Panc1 (cell line): ENCODE measurements around the gene C1orf167. TPM values are rescaled to one million over a fixed set of nuclear protein-coding genes. Genes with fewer than 3 reads are reported as not detected.

Source experiments
- ATAC-seq: fragments of 200-7000 bp; cut with Tn5 transposase; 2 replicates; pipeline ENCODE4 v1.9.1; 2020; ENCODE audit warnings: mild to moderate bottlenecking, moderate library complexity
- BruUV-seq: library from RNA; stranded (reverse); fragments of 400-500 nt; replicated peaks from 2 replicates; lab custom pipeline; 2021; lab: Mats Ljungman, UMichigan
- CTCF ChIA-PET: fragments of 300-600 bp; sonication (Branson Sonifier 250); formaldehyde crosslinking; loops from one replicate; lab custom pipeline; 2022; ENCODE audit warnings: antibody characterized with exemption; lab: Charles Lee
- POLR2A ChIA-PET: fragments of 300-600 bp; sonication (Branson Sonifier 250); formaldehyde crosslinking; loops from one replicate; lab custom pipeline; 2022; ENCODE audit warnings: antibody characterized with exemption; lab: Charles Lee
- DNase-seq: peaks from one replicate; pipeline ENCODE4 v3.0.0-alpha.2; 2010; ENCODE audit warnings: low read depth, low spot score
- H3K27ac ChIP-seq: 2 replicates; pipeline ENCODE4 v1.5.1; 2011; ENCODE audit warnings: mild to moderate bottlenecking, low read length, inconsistent platforms
- H3K27me3 ChIP-seq: fragments of 200-500 bp; sonication (Bioruptor generic); 2 replicates; pipeline ENCODE4 v1.6.0; 2014; ENCODE audit warnings: low read length, inconsistent platforms; ENCODE audit not compliant: control insufficient read depth, insufficient read depth
- H3K36me3 ChIP-seq: fragments of 200-500 bp; sonication (Bioruptor generic); 2 replicates; pipeline ENCODE4 v1.5.1; 2014; ENCODE audit warnings: inconsistent platforms, mild to moderate bottlenecking, low read length, moderate library complexity; ENCODE audit not compliant: control insufficient read depth, insufficient read depth
- H3K4me1 ChIP-seq: 2 replicates; pipeline ENCODE4 v1.5.1; 2011; ENCODE audit warnings: inconsistent platforms, mild to moderate bottlenecking, low read length, moderate library complexity; ENCODE audit not compliant: control insufficient read depth, insufficient read depth
- H3K4me3 ChIP-seq, 2 experiments: 2 replicates each; pipeline ENCODE4 v1.5.1; 2011 to 2012; ENCODE audit warnings: low read depth in 2 of 2, low read length in 2 of 2, mild to moderate bottlenecking in 2 of 2, inconsistent platforms in 1 of 2, moderate library complexity in 1 of 2
- H3K9me3 ChIP-seq: fragments of 200-500 bp; sonication (Bioruptor generic); 2 replicates; pipeline ENCODE4 v1.5.1; 2014; ENCODE audit warnings: low read depth, mild to moderate bottlenecking, inconsistent platforms, low read length, moderate library complexity; ENCODE audit not compliant: control insufficient read depth, insufficient read depth
- POLR2AphosphoS5 ChIP-seq: IDR thresholded peaks from 2 replicates; pipeline ENCODE4 v1.6.1; 2012; ENCODE audit warnings: mild to moderate bottlenecking, low read depth, low read length, moderate library complexity
- SIN3A ChIP-seq: IDR thresholded peaks from 2 replicates; pipeline ENCODE4 v1.6.1; 2012; ENCODE audit warnings: low read depth, mild to moderate bottlenecking, low read length, moderate library complexity, borderline replicate concordance; ENCODE audit not compliant: insufficient read depth
- TCF7L2 ChIP-seq: IDR thresholded peaks from 2 replicates; pipeline ENCODE4 v1.6.1; 2011; ENCODE audit warnings: mild to moderate bottlenecking, low read depth, low read length, inconsistent platforms
- in situ Hi-C: cut with HindIII; loops from 2 replicates; pipeline ENCODE4 v1.10.0; 2016; ENCODE audit warnings: low sequenced_read_pairs, low pct_unique_long_range_greater_than_20kb
- intact Hi-C: fragments of 100-400 bp; cut with micrococcal nuclease; formaldehyde crosslinking; loops from one replicate; pipeline ENCODE4 v1.10.0; 2022; ENCODE audit not compliant: unreplicated experiment
- total RNA-seq: library from RNA; stranded (reverse); gene quantifications from one replicate; pipeline ENCODE4 v1.2.1, GENCODE V29; 2021; ENCODE audit not compliant: unreplicated experiment
- TF ChIP-seq, protein P1 (sequence below), 2 experiments: IDR thresholded peaks; 2 replicates each; pipeline ENCODE4 v1.6.1; 2011 to 2012; ENCODE audit warnings: low read depth in 2 of 2, control low read depth in 1 of 2, low read length in 1 of 2, mild to moderate bottlenecking in 1 of 2, moderate library complexity in 1 of 2; ENCODE audit not compliant: insufficient read depth in 1 of 2
- TF ChIP-seq, protein P2 (sequence below): fragments of 450-650 bp; IDR thresholded peaks from 2 replicates; pipeline ENCODE4 v1.5.1; 2017; ENCODE audit warnings: mild to moderate bottlenecking

Gene C1orf167
- total RNA-seq, 1 experiment from 2014 or later = not detected

DNA sequence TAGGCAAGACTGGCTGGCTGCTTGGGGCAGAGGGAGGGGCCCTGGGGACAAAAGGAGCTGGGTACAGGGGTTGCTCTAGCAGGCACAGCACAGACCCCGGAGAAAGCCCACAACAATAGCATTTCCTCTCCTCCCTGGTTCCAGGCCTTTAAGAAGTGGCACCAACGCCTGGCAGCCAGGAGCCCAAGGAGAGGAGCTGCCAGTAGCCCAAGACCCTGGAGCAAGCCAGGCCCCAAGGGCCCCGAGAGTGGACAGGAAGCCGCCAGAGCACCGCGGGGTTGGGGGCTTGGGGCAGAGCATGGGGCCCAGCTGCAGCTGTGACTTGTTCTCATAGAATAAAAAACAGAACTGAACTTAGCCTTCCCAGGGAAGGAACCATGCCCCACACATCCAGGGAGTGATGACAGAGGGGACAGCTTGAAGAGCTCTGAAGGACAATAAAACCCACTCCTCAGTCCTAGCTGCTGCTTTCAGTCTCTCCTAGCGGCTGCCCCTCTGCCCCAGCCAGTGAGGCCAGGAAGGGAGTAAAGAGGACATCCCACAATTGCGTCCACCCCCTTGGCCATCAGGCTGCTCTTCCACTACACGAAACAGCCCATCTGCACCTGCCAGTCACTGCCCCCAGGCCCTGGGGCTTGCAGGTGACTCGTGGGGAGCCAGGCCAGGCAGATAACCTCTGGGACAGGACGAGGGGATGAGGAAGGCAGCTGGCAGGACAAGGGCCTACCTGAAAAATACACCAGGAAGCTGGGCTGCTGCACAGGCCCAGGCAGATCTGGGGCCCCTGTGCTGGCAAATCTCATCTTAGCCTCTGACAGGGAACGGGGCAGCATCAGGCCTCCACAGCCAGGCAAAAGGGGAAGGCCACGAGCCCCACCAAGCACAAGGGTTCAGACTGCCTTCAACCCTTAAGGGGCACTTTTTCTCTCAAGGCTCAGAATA is 27.4 kb downstream of the C1orf167 start:
- in situ Hi-C loops = no loop called here
- TF ChIP-seq TCF7L2 (no peak), SIN3A (no peak), POLR2AphosphoS5 (no peak)
- TF ChIP-seq, protein P1, sequence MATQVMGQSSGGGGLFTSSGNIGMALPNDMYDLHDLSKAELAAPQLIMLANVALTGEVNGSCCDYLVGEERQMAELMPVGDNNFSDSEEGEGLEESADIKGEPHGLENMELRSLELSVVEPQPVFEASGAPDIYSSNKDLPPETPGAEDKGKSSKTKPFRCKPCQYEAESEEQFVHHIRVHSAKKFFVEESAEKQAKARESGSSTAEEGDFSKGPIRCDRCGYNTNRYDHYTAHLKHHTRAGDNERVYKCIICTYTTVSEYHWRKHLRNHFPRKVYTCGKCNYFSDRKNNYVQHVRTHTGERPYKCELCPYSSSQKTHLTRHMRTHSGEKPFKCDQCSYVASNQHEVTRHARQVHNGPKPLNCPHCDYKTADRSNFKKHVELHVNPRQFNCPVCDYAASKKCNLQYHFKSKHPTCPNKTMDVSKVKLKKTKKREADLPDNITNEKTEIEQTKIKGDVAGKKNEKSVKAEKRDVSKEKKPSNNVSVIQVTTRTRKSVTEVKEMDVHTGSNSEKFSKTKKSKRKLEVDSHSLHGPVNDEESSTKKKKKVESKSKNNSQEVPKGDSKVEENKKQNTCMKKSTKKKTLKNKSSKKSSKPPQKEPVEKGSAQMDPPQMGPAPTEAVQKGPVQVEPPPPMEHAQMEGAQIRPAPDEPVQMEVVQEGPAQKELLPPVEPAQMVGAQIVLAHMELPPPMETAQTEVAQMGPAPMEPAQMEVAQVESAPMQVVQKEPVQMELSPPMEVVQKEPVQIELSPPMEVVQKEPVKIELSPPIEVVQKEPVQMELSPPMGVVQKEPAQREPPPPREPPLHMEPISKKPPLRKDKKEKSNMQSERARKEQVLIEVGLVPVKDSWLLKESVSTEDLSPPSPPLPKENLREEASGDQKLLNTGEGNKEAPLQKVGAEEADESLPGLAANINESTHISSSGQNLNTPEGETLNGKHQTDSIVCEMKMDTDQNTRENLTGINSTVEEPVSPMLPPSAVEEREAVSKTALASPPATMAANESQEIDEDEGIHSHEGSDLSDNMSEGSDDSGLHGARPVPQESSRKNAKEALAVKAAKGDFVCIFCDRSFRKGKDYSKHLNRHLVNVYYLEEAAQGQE (IDR thresholded peaks at IDR 0.05; ENCODE audit: insufficient read depth in 1 of 2, low read depth in 2 of 2, low read length in 1 of 2) = no peak
- TF ChIP-seq, protein P2, sequence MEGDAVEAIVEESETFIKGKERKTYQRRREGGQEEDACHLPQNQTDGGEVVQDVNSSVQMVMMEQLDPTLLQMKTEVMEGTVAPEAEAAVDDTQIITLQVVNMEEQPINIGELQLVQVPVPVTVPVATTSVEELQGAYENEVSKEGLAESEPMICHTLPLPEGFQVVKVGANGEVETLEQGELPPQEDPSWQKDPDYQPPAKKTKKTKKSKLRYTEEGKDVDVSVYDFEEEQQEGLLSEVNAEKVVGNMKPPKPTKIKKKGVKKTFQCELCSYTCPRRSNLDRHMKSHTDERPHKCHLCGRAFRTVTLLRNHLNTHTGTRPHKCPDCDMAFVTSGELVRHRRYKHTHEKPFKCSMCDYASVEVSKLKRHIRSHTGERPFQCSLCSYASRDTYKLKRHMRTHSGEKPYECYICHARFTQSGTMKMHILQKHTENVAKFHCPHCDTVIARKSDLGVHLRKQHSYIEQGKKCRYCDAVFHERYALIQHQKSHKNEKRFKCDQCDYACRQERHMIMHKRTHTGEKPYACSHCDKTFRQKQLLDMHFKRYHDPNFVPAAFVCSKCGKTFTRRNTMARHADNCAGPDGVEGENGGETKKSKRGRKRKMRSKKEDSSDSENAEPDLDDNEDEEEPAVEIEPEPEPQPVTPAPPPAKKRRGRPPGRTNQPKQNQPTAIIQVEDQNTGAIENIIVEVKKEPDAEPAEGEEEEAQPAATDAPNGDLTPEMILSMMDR = no peak
- H3K9me3 ChIP-seq = no peaks in the 10 kb centered on the region
- ChIA-PET POLR2A (interaction anchor here (0.6 kb wide), 1 partner anchor 45 kb away, joined by 3 read pairs; no protein-coding TSS in a partner anchor), CTCF (no interaction called here)
- no peaks in the 10 kb centered on the region for H3K27me3 ChIP-seq
- H3K4me1 ChIP-seq = peaks cover 13% of the 10 kb centered on the region
- H3K36me3 ChIP-seq = no peaks in the 10 kb centered on the region
- DNase-seq = no peak
- intact Hi-C loops = no loop called here
- no TSS peak for BruUV-seq
- no peak for ATAC-seq
- H3K27ac ChIP-seq = no peak overlapping the region
- no peak overlapping the region for H3K4me3 ChIP-seq

DNA sequence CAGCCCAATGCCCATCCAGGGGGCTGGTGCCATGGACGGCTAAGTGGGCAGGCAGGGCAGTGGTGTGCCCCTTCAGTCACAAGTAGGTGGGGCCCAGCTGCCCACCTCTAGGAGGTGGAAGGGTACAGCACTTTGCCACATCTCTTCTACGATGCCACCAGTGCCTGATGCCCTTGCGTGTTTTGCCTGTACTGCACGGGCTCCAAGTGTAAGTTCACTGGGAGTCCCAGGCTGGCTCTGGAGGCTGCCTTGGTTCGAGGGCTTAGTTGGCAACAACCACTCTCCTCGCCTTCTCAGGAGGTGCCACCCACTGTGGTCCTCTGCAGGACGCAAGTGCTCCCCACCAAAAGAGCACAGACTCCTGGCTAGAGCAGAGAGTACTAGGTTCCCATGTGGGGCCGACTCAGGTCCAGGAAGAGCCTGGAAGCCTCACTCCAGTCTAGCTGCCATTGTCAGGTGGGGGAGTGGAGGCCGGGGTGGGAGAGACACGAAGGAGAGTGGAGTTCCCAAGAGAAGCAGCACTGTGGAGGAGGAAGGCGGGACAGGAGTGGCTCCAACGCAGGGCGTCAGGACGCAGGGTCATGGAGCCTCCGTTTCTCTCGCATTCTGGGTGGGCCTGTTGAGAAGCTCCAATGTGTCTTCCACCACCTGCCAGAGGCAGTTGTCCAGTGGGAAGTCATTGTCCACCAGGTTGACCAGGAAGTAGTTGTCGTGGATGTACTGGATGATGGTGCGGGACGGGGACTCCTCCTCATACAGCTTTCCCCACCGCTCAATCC is 28.3 kb downstream of the C1orf167 start:
- intact Hi-C loops (no loop called here), in situ Hi-C loops (no loop called here)
- ATAC-seq = no peak
- H3K4me1 ChIP-seq = peaks cover 13% of the 10 kb centered on the region
- no peaks in the 10 kb centered on the region for H3K36me3 ChIP-seq
- ChIA-PET CTCF (no interaction called here), POLR2A (interaction anchor here (0.6 kb wide), 1 partner anchor 44 kb away, joined by 3 read pairs; no protein-coding TSS in a partner anchor)
- TF ChIP-seq, protein P1 (IDR thresholded peaks at IDR 0.05; ENCODE audit: insufficient read depth in 1 of 2, low read depth in 2 of 2, low read length in 1 of 2) = no peak
- no peak for TF ChIP-seq POLR2AphosphoS5
- TF ChIP-seq TCF7L2 = no peak
- TF ChIP-seq, protein P2 = no peak
- no peak for TF ChIP-seq SIN3A
- no peak overlapping the region for H3K4me3 ChIP-seq
- H3K9me3 ChIP-seq = no peaks in the 10 kb centered on the region
- BruUV-seq = no TSS peak
- no peak overlapping the region for H3K27ac ChIP-seq
- H3K27me3 ChIP-seq = no peaks in the 10 kb centered on the region
- DNase-seq = no peak
